ENCODE data around the gene CAMK2B.

DNA sequence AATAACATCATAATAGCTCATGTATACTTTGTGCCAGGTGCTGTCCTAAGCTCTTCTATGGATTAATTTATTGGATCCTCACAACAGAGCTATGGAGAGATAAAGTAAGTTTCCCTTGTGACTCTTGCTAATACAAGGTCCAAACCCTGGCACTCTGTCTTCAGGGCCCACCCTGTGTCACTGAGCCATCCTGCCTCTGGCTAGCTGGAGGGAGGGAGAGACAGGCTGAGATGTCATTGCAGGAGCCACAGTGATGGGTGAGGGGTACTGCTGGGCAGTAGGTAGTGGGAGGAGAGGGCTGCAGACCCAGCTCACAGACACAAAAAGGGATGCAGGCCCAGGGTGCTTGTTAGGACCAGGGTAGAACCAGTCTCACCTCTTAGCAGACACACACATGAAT is 153.0 kb downstream of the CAMK2B start:
- no peak for TF ChIP-seq POLR2AphosphoS5 (IDR thresholded peaks at IDR 0.05; ENCODE audit: low read depth, low read length)
- no peak for TF ChIP-seq SIN3A (IDR thresholded peaks at IDR 0.05; ENCODE audit: borderline replicate concordance, insufficient read depth, low read length)
- TF ChIP-seq, protein P1, sequence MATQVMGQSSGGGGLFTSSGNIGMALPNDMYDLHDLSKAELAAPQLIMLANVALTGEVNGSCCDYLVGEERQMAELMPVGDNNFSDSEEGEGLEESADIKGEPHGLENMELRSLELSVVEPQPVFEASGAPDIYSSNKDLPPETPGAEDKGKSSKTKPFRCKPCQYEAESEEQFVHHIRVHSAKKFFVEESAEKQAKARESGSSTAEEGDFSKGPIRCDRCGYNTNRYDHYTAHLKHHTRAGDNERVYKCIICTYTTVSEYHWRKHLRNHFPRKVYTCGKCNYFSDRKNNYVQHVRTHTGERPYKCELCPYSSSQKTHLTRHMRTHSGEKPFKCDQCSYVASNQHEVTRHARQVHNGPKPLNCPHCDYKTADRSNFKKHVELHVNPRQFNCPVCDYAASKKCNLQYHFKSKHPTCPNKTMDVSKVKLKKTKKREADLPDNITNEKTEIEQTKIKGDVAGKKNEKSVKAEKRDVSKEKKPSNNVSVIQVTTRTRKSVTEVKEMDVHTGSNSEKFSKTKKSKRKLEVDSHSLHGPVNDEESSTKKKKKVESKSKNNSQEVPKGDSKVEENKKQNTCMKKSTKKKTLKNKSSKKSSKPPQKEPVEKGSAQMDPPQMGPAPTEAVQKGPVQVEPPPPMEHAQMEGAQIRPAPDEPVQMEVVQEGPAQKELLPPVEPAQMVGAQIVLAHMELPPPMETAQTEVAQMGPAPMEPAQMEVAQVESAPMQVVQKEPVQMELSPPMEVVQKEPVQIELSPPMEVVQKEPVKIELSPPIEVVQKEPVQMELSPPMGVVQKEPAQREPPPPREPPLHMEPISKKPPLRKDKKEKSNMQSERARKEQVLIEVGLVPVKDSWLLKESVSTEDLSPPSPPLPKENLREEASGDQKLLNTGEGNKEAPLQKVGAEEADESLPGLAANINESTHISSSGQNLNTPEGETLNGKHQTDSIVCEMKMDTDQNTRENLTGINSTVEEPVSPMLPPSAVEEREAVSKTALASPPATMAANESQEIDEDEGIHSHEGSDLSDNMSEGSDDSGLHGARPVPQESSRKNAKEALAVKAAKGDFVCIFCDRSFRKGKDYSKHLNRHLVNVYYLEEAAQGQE (IDR thresholded peaks at IDR 0.05; ENCODE audit: insufficient read depth in 1 of 2, low read depth in 2 of 2, low read length in 2 of 2): no peak
- no peak for TF ChIP-seq TAF1 (IDR thresholded peaks at IDR 0.05; ENCODE audit: borderline replicate concordance, insufficient read depth, low read length)

Data from PFSK-1 (cell line).